GM13977 (cell line): ENCODE data around the gene ZBTB7C.
A peak's percentile ranks its signal among the peaks of the same experiment; 100 is the strongest.

Experiments
- DNase-seq: peaks from one replicate; pipeline ENCODE4 v3.0.0; 2012; ENCODE audit warnings: low spot score
- CTCF ChIP-seq: IDR thresholded peaks from 2 replicates; pipeline ENCODE4 v1.5.1; 2012; ENCODE audit warnings: mild to moderate bottlenecking, control low read depth; ENCODE audit not compliant: insufficient read depth; ENCODE audit errors: extremely low read depth, missing control alignments
- in situ Hi-C: fragments of 300-500 bp; cut with MboI; formaldehyde crosslinking; loops from one replicate; pipeline ENCODE4 v1.12.0; 2022; ENCODE audit warnings: low sequenced_read_pairs, low pct_unique_long_range_greater_than_20kb, mixed read lengths, inconsistent platforms; ENCODE audit not compliant: unreplicated experiment

The ZBTB7C gene

GRCh38 chr18:48040457-48041110 lies 368.6 kb downstream of the ZBTB7C start:
- in situ Hi-C loops: no loop called here
- no peak for DNase-seq
- no peak for TF ChIP-seq CTCF

- DNase-seq: no peak
- no peak for TF ChIP-seq CTCF
- in situ Hi-C loops: loop anchor here (10.0 kb wide), 1 partner anchor 405 kb away; no protein-coding TSS in a partner anchor
Observed at GRCh38 chr18:48039769-48040215, 369.4 kb downstream of the ZBTB7C start.

- in situ Hi-C loops: loop anchor here (10.0 kb wide), 1 partner anchor 406 kb away; no protein-coding TSS in a partner anchor
- DNase-seq: no peak
Observed at GRCh38 chr18:48038636-48039035, 370.5 kb downstream of the ZBTB7C start.

GRCh38 chr18:48037481-48038271 lies 371.5 kb downstream of the ZBTB7C start:
- in situ Hi-C loops: loop anchor here (10.0 kb wide), 1 partner anchor 407 kb away; no protein-coding TSS in a partner anchor
- peak; percentile 32 for TF ChIP-seq CTCF
- DNase-seq: no peak

More at GRCh38 chr18:48038636-48039035, 370.5 kb downstream of the ZBTB7C start:
- no peak for TF ChIP-seq CTCF

- no peak for DNase-seq
- TF ChIP-seq CTCF: no peak
- in situ Hi-C loops: loop anchor here (10.0 kb wide), 1 partner anchor 408 kb away; no protein-coding TSS in a partner anchor
Observed at GRCh38 chr18:48036641-48037421, 372.4 kb downstream of the ZBTB7C start.

GRCh38 chr18:48036226-48036625 lies 373.0 kb downstream of the ZBTB7C start:
- in situ Hi-C loops: loop anchor here (10.0 kb wide), 1 partner anchor 409 kb away; no protein-coding TSS in a partner anchor
- TF ChIP-seq CTCF: no peak
- DNase-seq: no peak
